IMR-90 (cell line): ENCODE results near the gene NEURL1B. TPM values are rescaled to one million over a fixed set of nuclear protein-coding genes. Genes with fewer than 3 reads are reported as not detected.

Experiments
- ATAC-seq: fragments of 200-7000 bp; cut with Tn5 transposase; 2 replicates; pipeline ENCODE4 v1.9.1; 2020; ENCODE audit warnings: low read depth, mild to moderate bottlenecking, moderate library complexity
- BruUV-seq: library from RNA; stranded (reverse); fragments of 400-500 nt; replicated peaks from 2 replicates; lab custom pipeline; 2021; lab: Mats Ljungman, UMichigan
- CTCF ChIA-PET: fragments of 300-600 bp; formaldehyde crosslinking; extraction: SDS; loops from one replicate; lab custom pipeline; 2021; ENCODE audit warnings: antibody characterized with exemption; lab: Yijun Ruan, JAX
- POLR2A ChIA-PET: fragments of 300-600 bp; sonication (Branson Sonifier 250); formaldehyde crosslinking; loops from one replicate; lab custom pipeline; 2022; ENCODE audit warnings: antibody characterized with exemption; ENCODE audit not compliant: unreplicated experiment; lab: Charles Lee
- DNase-seq: peaks from one replicate; pipeline ENCODE4 v3.0.0; 2013
- H2AFZ ChIP-seq: replicated peaks from 2 replicates; pipeline ENCODE3; 2013; ENCODE audit warnings: low read length, mild to moderate bottlenecking; ENCODE audit not compliant: poor library complexity
- H2AK5ac ChIP-seq: 2 replicates; pipeline ENCODE4 v1.6.1; 2013; ENCODE audit warnings: low read depth, low read length, inconsistent platforms
- H2AK9ac ChIP-seq: replicated peaks from 2 replicates; pipeline ENCODE3; 2013; ENCODE audit warnings: mild to moderate bottlenecking, low read depth, low read length, moderate library complexity; ENCODE audit not compliant: poor library complexity
- H2BK120ac ChIP-seq: 2 replicates; pipeline ENCODE4 v1.6.1; 2013; ENCODE audit warnings: low read depth, low read length, inconsistent platforms
- H2BK15ac ChIP-seq: 3 replicates; pipeline ENCODE4 v1.6.1; 2013; ENCODE audit warnings: low read depth, low read length, inconsistent platforms
- H2BK20ac ChIP-seq: 2 replicates; pipeline ENCODE4 v1.6.1; 2013; ENCODE audit warnings: low read depth, mild to moderate bottlenecking, inconsistent platforms, low read length, moderate library complexity
- H2BK5ac ChIP-seq: 2 replicates; pipeline ENCODE4 v1.6.1; 2013; ENCODE audit warnings: mild to moderate bottlenecking, low read depth, low read length, inconsistent platforms; ENCODE audit not compliant: poor library complexity, severe bottlenecking
- H3K14ac ChIP-seq: replicated peaks from 2 replicates; pipeline ENCODE4 v1.6.1; 2013; ENCODE audit warnings: low read depth, low read length, inconsistent platforms
- H3K18ac ChIP-seq: 2 replicates; pipeline ENCODE4 v1.6.1; 2013; ENCODE audit warnings: low read depth, low read length, control low read depth
- H3K23ac ChIP-seq: 2 replicates; pipeline ENCODE4 v1.6.1; 2013; ENCODE audit warnings: low read depth, low read length, inconsistent platforms
- H3K27ac ChIP-seq: 2 replicates; pipeline ENCODE4 v1.5.1; 2013; ENCODE audit warnings: mild to moderate bottlenecking, control low read depth, low read length; ENCODE audit not compliant: insufficient read depth
- H3K27me3 ChIP-seq: 2 replicates; pipeline ENCODE4 v1.6.1; 2013; ENCODE audit warnings: low read length; ENCODE audit not compliant: control insufficient read depth, insufficient read depth
- H3K36me3 ChIP-seq: 2 replicates; pipeline ENCODE4 v1.6.1; 2013; ENCODE audit warnings: low read length, mixed read lengths; ENCODE audit not compliant: control insufficient read depth, insufficient read depth
- H3K4ac ChIP-seq: 2 replicates; pipeline ENCODE4 v1.6.1; 2013; ENCODE audit warnings: low read depth, low read length, inconsistent platforms
- H3K4me1 ChIP-seq: 2 replicates; pipeline ENCODE4 v1.6.1; 2013; ENCODE audit warnings: low read length, mixed read lengths; ENCODE audit not compliant: control insufficient read depth, insufficient read depth
- H3K4me2 ChIP-seq: 2 replicates; pipeline ENCODE4 v1.6.1; 2013; ENCODE audit warnings: low read depth, mild to moderate bottlenecking, control low read depth, low read length, moderate library complexity
- H3K4me3 ChIP-seq: 2 replicates; pipeline ENCODE4 v1.5.1; 2013; ENCODE audit warnings: low read depth, mild to moderate bottlenecking, control low read depth, low read length, moderate library complexity; ENCODE audit not compliant: insufficient read depth
- H3K56ac ChIP-seq: 2 replicates; pipeline ENCODE4 v1.6.1; 2013; ENCODE audit warnings: low read length, inconsistent platforms; ENCODE audit not compliant: insufficient read depth; ENCODE audit errors: extremely low read depth
- H3K79me1 ChIP-seq, 2 experiments: 2 replicates each; pipeline ENCODE4 v1.6.1; 2013; ENCODE audit warnings: low read length in 2 of 2, inconsistent platforms in 1 of 2, low read depth in 1 of 2
- H3K9ac ChIP-seq: 2 replicates; pipeline ENCODE4 v1.6.1; 2013; ENCODE audit warnings: low read depth, low read length, control low read depth
- H3K9me1 ChIP-seq: 2 replicates; pipeline ENCODE4 v1.6.1; 2013; ENCODE audit warnings: low read length, inconsistent platforms; ENCODE audit not compliant: insufficient read depth
- H3K9me3 ChIP-seq: 2 replicates; pipeline ENCODE4 v1.6.1; 2013; ENCODE audit warnings: low read length; ENCODE audit not compliant: control insufficient read depth, insufficient read depth
- H4K20me1 ChIP-seq: 2 replicates; pipeline ENCODE4 v1.6.1; 2013; ENCODE audit warnings: low read length, inconsistent platforms; ENCODE audit not compliant: insufficient read depth
- H4K5ac ChIP-seq: 2 replicates; pipeline ENCODE4 v1.6.1; 2013; ENCODE audit warnings: mild to moderate bottlenecking, low read depth, low read length, control low read depth
- H4K8ac ChIP-seq, 2 experiments: 2 replicates each; pipeline ENCODE4 v1.6.1; 2013; ENCODE audit warnings: low read depth in 2 of 2, low read length in 2 of 2, control low read depth in 1 of 2, inconsistent platforms in 1 of 2
- H4K91ac ChIP-seq: 2 replicates; pipeline ENCODE4 v1.6.1; 2013; ENCODE audit warnings: low read depth, low read length, inconsistent platforms; ENCODE audit not compliant: insufficient read depth
- BHLHE40 ChIP-seq: fragments of 150-350 bp; IDR thresholded peaks from 2 replicates; pipeline ENCODE4 v1.6.1; 2016; ENCODE audit warnings: mild to moderate bottlenecking, low read depth, low read length
- CEBPB ChIP-seq: IDR thresholded peaks from 2 replicates; pipeline ENCODE4 v1.6.1; 2012; ENCODE audit warnings: low read depth, low read length, improper control_type of control experiment
- CHD1 ChIP-seq: IDR thresholded peaks from 2 replicates; pipeline ENCODE4 v1.6.1; 2012; ENCODE audit warnings: low read depth, low read length, improper control_type of control experiment
- CTCF ChIP-seq: conservative IDR thresholded peaks from 2 replicates; pipeline ENCODE4 v1.5.1; 2012; ENCODE audit warnings: mild to moderate bottlenecking, low read depth, low read length, improper control_type of control experiment
- FOS ChIP-seq: fragments of 150-350 bp; IDR thresholded peaks from 2 replicates; pipeline ENCODE4 v1.6.1; 2016; ENCODE audit warnings: low read depth, low read length
- MAFK ChIP-seq: IDR thresholded peaks from 2 replicates; pipeline ENCODE4 v1.6.1; 2012; ENCODE audit warnings: low read depth, low read length, improper control_type of control experiment
- MAZ ChIP-seq: IDR thresholded peaks from 2 replicates; pipeline ENCODE4 v1.6.1; 2012; ENCODE audit warnings: low read depth, mild to moderate bottlenecking, low read length, improper control_type of control experiment, moderate library complexity, borderline replicate concordance
- MXI1 ChIP-seq: IDR thresholded peaks from 2 replicates; pipeline ENCODE4 v1.6.1; 2012; ENCODE audit warnings: low read depth, mild to moderate bottlenecking, low read length, moderate library complexity, borderline replicate concordance
- NFE2L2 ChIP-seq: fragments of 150-350 bp; IDR thresholded peaks from 2 replicates; pipeline ENCODE4 v1.6.1; 2016; ENCODE audit warnings: low read depth, mild to moderate bottlenecking, low read length
- POLR2A ChIP-seq: IDR thresholded peaks from 2 replicates; pipeline ENCODE4 v1.6.1; 2012; ENCODE audit warnings: mild to moderate bottlenecking, low read depth, low read length
- RAD21 ChIP-seq: IDR thresholded peaks from 2 replicates; pipeline ENCODE4 v1.6.1; 2012; ENCODE audit warnings: low read length, improper control_type of control experiment
- RCOR1 ChIP-seq: IDR thresholded peaks from 2 replicates; pipeline ENCODE4 v1.6.1; 2012; ENCODE audit warnings: mild to moderate bottlenecking, low read length, improper control_type of control experiment; ENCODE audit not compliant: insufficient replicate concordance
- RFX5 ChIP-seq: IDR thresholded peaks from 2 replicates; pipeline ENCODE4 v1.8.0; 2012; ENCODE audit warnings: low read depth, mild to moderate bottlenecking, low read length, moderate library complexity
- SMC3 ChIP-seq: fragments of 150-350 bp; IDR thresholded peaks from 2 replicates; pipeline ENCODE4 v1.6.1; 2016; ENCODE audit warnings: low read depth, mild to moderate bottlenecking, antibody characterized with exemption, low read length, moderate library complexity
- WGBS, 2 experiments: methylation state at CpG; one replicate each; pipeline versions ENCODE4 v1.1.5 to v1.1.7; 2013; ENCODE audit warnings: missing lambda C conversion rate in 2 of 2; ENCODE audit not compliant: insufficient read length in 1 of 2; ENCODE audit errors: extremely low coverage in 2 of 2; 5-methylcytosine and 5-hydroxymethylcytosine counted together
- dilution Hi-C: fragments of 300-500 bp; cut with HindIII; formaldehyde crosslinking; loops from one replicate; pipeline ENCODE4 v1.14.3; 2018; ENCODE audit warnings: low sequenced_read_pairs; ENCODE audit not compliant: unreplicated experiment
- in situ Hi-C: fragments of 300-500 bp; cut with MboI; formaldehyde crosslinking; loops from 3 replicates; pipeline ENCODE4 v1.14.3; 2019; ENCODE audit warnings: low sequenced_read_pairs, inconsistent platforms, mixed read lengths
- intact Hi-C: fragments of 100-400 bp; cut with micrococcal nuclease; formaldehyde crosslinking; loops from 2 replicates; pipeline ENCODE4 v1.10.0; 2022
- polyA plus RNA-seq, 3 experiments: library from polyadenylated mRNA; depleted of rRNA; stranded (reverse); fragments of >200 nt; gene quantifications; 2 replicates each; pipeline ENCODE4 v1.2.3, GENCODE V29; 2012; ENCODE audit warnings: low replicate concordance in 1 of 3
- total RNA-seq: library from RNA; depleted of rRNA; stranded (reverse); fragments of >200 nt; gene quantifications from 2 replicates; pipeline ENCODE4 v1.2.3, GENCODE V29; 2012
- TF ChIP-seq, protein P1 (sequence below): fragments of 150-350 bp; IDR thresholded peaks from 2 replicates; pipeline ENCODE4 v1.6.1; 2017; ENCODE audit warnings: mild to moderate bottlenecking, antibody characterized with exemption, low read length, low read depth
- TF ChIP-seq, protein P2 (sequence below): fragments of 150-350 bp; IDR thresholded peaks from 2 replicates; pipeline ENCODE4 v1.6.1; 2016; ENCODE audit warnings: low read depth, mild to moderate bottlenecking, low read length, moderate library complexity, borderline replicate concordance

NEURL1B gene
- total and polyA plus RNA-seq, 2 of the 4 experiments (the other 2 are of a cell fraction), result 1.8 to 2.8 TPM

GRCh38 chr5:172692451-172692850 lies 51.4 kb downstream of the NEURL1B start:
- Histone ChIP-seq H4K8ac (no peak overlapping the region), H3K23ac (no peak overlapping the region), H3K27me3 (no peaks in the 10 kb centered on the region), H3K9me1 (peaks cover 3% of the 10 kb centered on the region; the same call in 1 of the 2 replicates), H3K4me2 (no peak overlapping the region), H2AK9ac (no peak overlapping the region), H3K4ac (no peak overlapping the region), H3K18ac (no peak overlapping the region), H2BK120ac (no peak overlapping the region), H3K14ac (no peak overlapping the region), H3K4me3 (no peak overlapping the region), H2BK20ac (no peak overlapping the region), H2AFZ (no peak overlapping the region), H3K9ac (no peak overlapping the region), H3K9me3 (no peaks in the 10 kb centered on the region), H4K5ac (no peak overlapping the region), H2BK5ac (no peak overlapping the region), H3K36me3 (no peaks in the 10 kb centered on the region; the same call in 1 of the 2 replicates), H2BK15ac (no peak overlapping the region), H3K56ac (no peak overlapping the region), H4K20me1 (no peaks in the 10 kb centered on the region), H4K91ac (no peak overlapping the region), H3K79me1 (no peaks in the 10 kb centered on the region), H2AK5ac (no peak overlapping the region), H3K27ac (no peak overlapping the region), H3K4me1 (peaks cover 7% of the 10 kb centered on the region; the same call in 1 of the 2 replicates)
- POLR2A ChIA-PET, result no interaction called here
- CTCF ChIA-PET, result interaction anchor here (1.0 kb wide), 1 partner anchor 26 kb away, joined by 3 read pairs; no protein-coding TSS in a partner anchor
- intact Hi-C loops, result no loop called here
- DNase-seq, result no peak
- no peak for ATAC-seq
- no CpG with 5 or more reads among the region's 6 CpGs for WGBS, 2 experiments
- dilution Hi-C loops, result no loop called here
- TF ChIP-seq BHLHE40 (no peak), FOS (no peak), MAZ (no peak), SMC3 (no peak), NFE2L2 (no peak), CTCF (no peak), CEBPB (no peak), POLR2A (no peak), CHD1 (no peak), RFX5 (no peak), MXI1 (no peak), RCOR1 (no peak), RAD21 (no peak), MAFK (no peak)
- TF ChIP-seq, protein P1, sequence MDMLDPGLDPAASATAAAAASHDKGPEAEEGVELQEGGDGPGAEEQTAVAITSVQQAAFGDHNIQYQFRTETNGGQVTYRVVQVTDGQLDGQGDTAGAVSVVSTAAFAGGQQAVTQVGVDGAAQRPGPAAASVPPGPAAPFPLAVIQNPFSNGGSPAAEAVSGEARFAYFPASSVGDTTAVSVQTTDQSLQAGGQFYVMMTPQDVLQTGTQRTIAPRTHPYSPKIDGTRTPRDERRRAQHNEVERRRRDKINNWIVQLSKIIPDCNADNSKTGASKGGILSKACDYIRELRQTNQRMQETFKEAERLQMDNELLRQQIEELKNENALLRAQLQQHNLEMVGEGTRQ, result no peak
- TF ChIP-seq, protein P2, sequence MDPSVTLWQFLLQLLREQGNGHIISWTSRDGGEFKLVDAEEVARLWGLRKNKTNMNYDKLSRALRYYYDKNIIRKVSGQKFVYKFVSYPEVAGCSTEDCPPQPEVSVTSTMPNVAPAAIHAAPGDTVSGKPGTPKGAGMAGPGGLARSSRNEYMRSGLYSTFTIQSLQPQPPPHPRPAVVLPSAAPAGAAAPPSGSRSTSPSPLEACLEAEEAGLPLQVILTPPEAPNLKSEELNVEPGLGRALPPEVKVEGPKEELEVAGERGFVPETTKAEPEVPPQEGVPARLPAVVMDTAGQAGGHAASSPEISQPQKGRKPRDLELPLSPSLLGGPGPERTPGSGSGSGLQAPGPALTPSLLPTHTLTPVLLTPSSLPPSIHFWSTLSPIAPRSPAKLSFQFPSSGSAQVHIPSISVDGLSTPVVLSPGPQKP, result no peak
- in situ Hi-C loops, result no loop called here
- no TSS peak for BruUV-seq
